C1 segment of cervical spinal cord (tissue), 14 donors: ENCODE measurements around the gene CPNE7.
A peak's percentile ranks its signal among the peaks of the same experiment; 100 is the strongest.
"Not testable (repeated sequence)": the region's sequence is repeated elsewhere in the genome, so short reads cannot be mapped to it uniquely, and the experiment has no call there.

ENCODE experiments used
- DNase-seq, 14 donors: peaks; one replicate each; lab custom pipeline; 2025; lab: John Stamatoyannopoulos, UW

Gene CPNE7

GRCh38 chr16:89565506-89566372, 9.8 kb upstream of the CPNE7 start:
- peak in 5 of 14 donors; percentile 8 to 36 (median 20) for DNase-seq

GRCh38 chr16:89567656-89568594, 7.6 kb upstream of the CPNE7 start:
- DNase-seq = no peak

- no peak for DNase-seq
Measured at GRCh38 chr16:89569506-89570341, 5.8 kb upstream of the CPNE7 start.

- DNase-seq = no peak
Measured at GRCh38 chr16:89570342-89570923, 5.1 kb upstream of the CPNE7 start.

- DNase-seq = not testable (repeated sequence)
Measured at GRCh38 chr16:89570983-89571598, 4.5 kb upstream of the CPNE7 start.

GRCh38 chr16:89571636-89572035, 3.9 kb upstream of the CPNE7 start:
- no peak for DNase-seq

- DNase-seq = no peak
Measured at GRCh38 chr16:89572073-89572484, 3.5 kb upstream of the CPNE7 start.

GRCh38 chr16:89572485-89573205, 2.9 kb upstream of the CPNE7 start:
- no peak for DNase-seq

GRCh38 chr16:89573826-89574680, 1.5 kb upstream of the CPNE7 start:
- DNase-seq = no peak

GRCh38 chr16:89574681-89575246, 794 bp upstream of the CPNE7 start:
- no peak for DNase-seq

GRCh38 chr16:89576153-89577054, 846 bp downstream of the CPNE7 start:
- no peak for DNase-seq

GRCh38 chr16:89577055-89577759, 1.6 kb downstream of the CPNE7 start:
- no peak for DNase-seq

- no peak for DNase-seq
Measured at GRCh38 chr16:89579351-89579750, 3.8 kb downstream of the CPNE7 start.

GRCh38 chr16:89581045-89581695, 5.6 kb downstream of the CPNE7 start:
- no peak for DNase-seq

GRCh38 chr16:89581861-89582563, 6.5 kb downstream of the CPNE7 start:
- DNase-seq = no peak
